Liver (tissue), 3 donors: ENCODE results near the gene NR2C1.

Source experiments
- ATF3 ChIP-seq: IDR thresholded peaks from 2 replicates; pipeline ENCODE4 v1.6.1; 2016; ENCODE audit warnings: antibody characterized with exemption
- CTCF ChIP-seq: fragments of 150-350 bp; IDR thresholded peaks from 2 replicates; pipeline ENCODE4 v1.5.1; 2017; ENCODE audit warnings: improper control_type of control experiment, low read depth, low read length; ENCODE audit not compliant: missing input control
- EGR1 ChIP-seq, 2 donors: IDR thresholded peaks; 2 replicates each; pipeline ENCODE4 v1.6.1; 2016 to 2018; ENCODE audit warnings: antibody characterized with exemption in 2 of 2, low read depth in 2 of 2
- GABPA ChIP-seq, 2 donors: IDR thresholded peaks in 1 of 2; conservative IDR thresholded peaks in 1 of 2; 2 replicates each; pipeline ENCODE4 v1.6.1; 2016; ENCODE audit warnings: antibody characterized with exemption in 2 of 2, mild to moderate bottlenecking in 1 of 2, moderate library complexity in 1 of 2
- REST ChIP-seq: IDR thresholded peaks from 2 replicates; pipeline ENCODE4 v1.6.1; 2016; ENCODE audit warnings: antibody characterized with exemption, mild to moderate bottlenecking
- SP1 ChIP-seq: IDR thresholded peaks from 2 replicates; pipeline ENCODE4 v1.6.1; 2018; ENCODE audit warnings: antibody characterized with exemption, mild to moderate bottlenecking
- TAF1 ChIP-seq: conservative IDR thresholded peaks from 2 replicates; pipeline ENCODE4 v1.6.1; 2016; ENCODE audit warnings: antibody characterized with exemption, mild to moderate bottlenecking
- donor health status: healthy.
- donor health status: healthy.

GRCh38 chr12:95003921-95004272, 69.5 kb downstream of the NR2C1 start:
- TF ChIP-seq CTCF (no peak), REST (no peak), GABPA (IDR thresholded peaks at IDR 0.05 in 1 of 2, conservative IDR thresholded peaks at IDR 0.05 in 1 of 2) (no peak), EGR1 (IDR thresholded peaks at IDR 0.05; ENCODE audit: low read depth in 2 of 2) (no peak), SP1 (no peak), TAF1 (no peak), ATF3 (no peak)
